ENCODE results near the gene DNAH3.
"Not testable (repeated sequence)": the region's sequence is repeated elsewhere in the genome, so short reads cannot be mapped to it uniquely, and the experiment has no call there.

GRCh38 chr16:21170116-21170515 is 19.5 kb upstream of the DNAH3 start:
- TF ChIP-seq SUZ12 (IDR thresholded peaks at IDR 0.05; ENCODE audit: extremely low read depth, insufficient read depth, insufficient read length); YY1 (IDR thresholded peaks at IDR 0.05; ENCODE audit: insufficient read depth, insufficient read length): not testable (repeated sequence)

Measured in NT2/D1 (cell line).